DND-41 (cell line): Measurements from ENCODE around the gene MUC22.

Source experiments
- ATAC-seq: fragments of 200-7000 bp; cut with Tn5 transposase; 3 replicates; pipeline ENCODE4 v1.9.1; 2021; ENCODE audit warnings: low read depth; ENCODE audit not compliant: insufficient read depth
- DNase-seq: peaks from one replicate; pipeline ENCODE4 v3.0.0-alpha.2; 2020
- H2AFZ ChIP-seq: 2 replicates; pipeline ENCODE4 v1.6.0; 2012; ENCODE audit warnings: low read depth, low read length
- H3K27ac ChIP-seq: 2 replicates; pipeline ENCODE4 v1.5.1; 2012; ENCODE audit warnings: low read length, inconsistent platforms
- H3K27me3 ChIP-seq: fragments of 200-600 bp; sonication (generic); 2 replicates; pipeline ENCODE4 v1.6.0; 2012; ENCODE audit warnings: low read length, mild to moderate bottlenecking, inconsistent platforms; ENCODE audit not compliant: insufficient read depth, poor library complexity
- H3K36me3 ChIP-seq: 2 replicates; pipeline ENCODE4 v1.5.1; 2012; ENCODE audit warnings: low read length, inconsistent platforms; ENCODE audit not compliant: insufficient read depth
- H3K4me1 ChIP-seq: 2 replicates; pipeline ENCODE4 v1.5.1; 2012; ENCODE audit warnings: mild to moderate bottlenecking, low read length; ENCODE audit not compliant: insufficient read depth
- H3K4me2 ChIP-seq: 2 replicates; pipeline ENCODE4 v1.6.0; 2012; ENCODE audit warnings: mild to moderate bottlenecking, moderate library complexity, low read length, inconsistent platforms; ENCODE audit not compliant: insufficient read depth
- H3K4me3 ChIP-seq, 2 experiments: fragments of 200-600 bp in 1 of 2; shearing (Covaris generic) in 1 of 2; 2 replicates each; pipeline ENCODE4 v1.5.1; 2012 to 2016; ENCODE audit warnings: inconsistent platforms in 2 of 2, low read length in 2 of 2, mild to moderate bottlenecking in 2 of 2, low read depth in 1 of 2, moderate library complexity in 1 of 2
- H3K79me2 ChIP-seq: 2 replicates; pipeline ENCODE4 v1.6.0; 2012; ENCODE audit warnings: low read length, inconsistent platforms; ENCODE audit not compliant: insufficient read depth
- H3K9ac ChIP-seq: 2 replicates; pipeline ENCODE4 v1.6.0; 2012; ENCODE audit warnings: low read depth, mild to moderate bottlenecking, inconsistent platforms, low read length, moderate library complexity
- H3K9me3 ChIP-seq: 2 replicates; pipeline ENCODE4 v1.5.1; 2012; ENCODE audit warnings: low read length, moderate library complexity, mild to moderate bottlenecking, inconsistent platforms; ENCODE audit not compliant: insufficient read depth, severe bottlenecking
- H4K20me1 ChIP-seq: 2 replicates; pipeline ENCODE4 v1.6.0; 2012; ENCODE audit warnings: low read length; ENCODE audit not compliant: insufficient read depth
- CTCF ChIP-seq: IDR thresholded peaks from 2 replicates; pipeline ENCODE4 v1.5.1; 2012; ENCODE audit warnings: borderline replicate concordance, low read length, moderate library complexity, mild to moderate bottlenecking; ENCODE audit not compliant: poor library complexity, severe bottlenecking; ENCODE audit errors: extremely low read depth
- EZH2 ChIP-seq: IDR thresholded peaks from 3 replicates; pipeline ENCODE4 v1.6.1; 2012; ENCODE audit warnings: borderline replicate concordance, low read depth, mild to moderate bottlenecking, moderate library complexity, low read length, inconsistent platforms; ENCODE audit not compliant: severe bottlenecking

The MUC22 gene

GRCh38 chr6:31010393-31011060 is at the start of gene MUC22:
Gene MUC22 (plus strand): TSS chr6:31010474. CDS start chr6:31010707, 233 bp downstream.
- Histone ChIP-seq H3K27ac (no peak within 1 kb of the TSS), H3K4me1 (no peaks in the 10 kb centered on the region), H3K4me2 (no peak within 1 kb of the TSS), H3K9me3 (no peaks in the 10 kb centered on the region), H3K4me3 (no peak within 1 kb of the TSS), H4K20me1 (no peaks in the 10 kb centered on the region; the same call in 1 of the 2 replicates), H3K36me3 (no peaks in the 10 kb centered on the region), H3K79me2 (no peaks in the 10 kb centered on the region), H3K9ac (no peak within 1 kb of the TSS), H3K27me3 (peaks cover 22% of the 10 kb centered on the region), H2AFZ (no peak within 1 kb of the TSS)
- ATAC-seq, result no peak
- DNase-seq, result no peak
- no peak for TF ChIP-seq CTCF
- TF ChIP-seq EZH2, result no peak

- DNase-seq, result no peak
- Histone ChIP-seq H2AFZ (no peak overlapping the region), H3K9ac (no peak overlapping the region), H3K27ac (no peak overlapping the region), H3K9me3 (no peaks in the 10 kb centered on the region), H3K36me3 (no peaks in the 10 kb centered on the region), H3K27me3 (peaks cover 33% of the 10 kb centered on the region), H4K20me1 (no peaks in the 10 kb centered on the region), H3K79me2 (no peaks in the 10 kb centered on the region), H3K4me1 (peaks cover 6% of the 10 kb centered on the region), H3K4me3 (no peak overlapping the region), H3K4me2 (no peak overlapping the region)
- no peak for ATAC-seq
- TF ChIP-seq CTCF, result no peak
- TF ChIP-seq EZH2, result no peak
Measured at GRCh38 chr6:30960907-30961673, 49.2 kb upstream of the MUC22 start.

GRCh38 chr6:30962716-30963115 is 47.6 kb upstream of the MUC22 start:
- Histone ChIP-seq H3K9me3 (no peaks in the 10 kb centered on the region), H3K4me1 (no peaks in the 10 kb centered on the region), H3K4me3 (no peak overlapping the region), H3K9ac (no peak overlapping the region), H3K27me3 (peaks cover 18% of the 10 kb centered on the region), H4K20me1 (no peaks in the 10 kb centered on the region), H3K36me3 (no peaks in the 10 kb centered on the region), H3K4me2 (no peak overlapping the region), H3K27ac (no peak overlapping the region), H2AFZ (no peak overlapping the region), H3K79me2 (no peaks in the 10 kb centered on the region)
- no peak for ATAC-seq
- DNase-seq, result no peak
- TF ChIP-seq EZH2 (no peak), CTCF (no peak)
